Effector memory CD4-positive, alpha-beta T cell (primary cell): ENCODE data around the gene SPEF1.

Experiments used
- DNase-seq, 3 donors: peaks; one replicate each; pipeline ENCODE4 v3.0.0-alpha.2; 2020
- H3K27ac ChIP-seq: 2 replicates; pipeline ENCODE4 v1.7.0; 2013; ENCODE audit warnings: mild to moderate bottlenecking, low read length, moderate library complexity; ENCODE audit not compliant: insufficient read depth, poor library complexity, severe bottlenecking
- H3K27me3 ChIP-seq: replicated peaks from 2 replicates; pipeline ENCODE4 v1.7.0; 2013; ENCODE audit warnings: mild to moderate bottlenecking, low read length; ENCODE audit not compliant: insufficient read depth, control insufficient read depth, poor library complexity, severe bottlenecking
- H3K36me3 ChIP-seq: 2 replicates; pipeline ENCODE4 v1.7.0; 2013; ENCODE audit warnings: mild to moderate bottlenecking, low read length, moderate library complexity; ENCODE audit not compliant: control insufficient read depth, insufficient read depth
- H3K4me1 ChIP-seq: 2 replicates; pipeline ENCODE4 v1.7.0; 2013; ENCODE audit warnings: low read length, mild to moderate bottlenecking; ENCODE audit not compliant: control insufficient read depth, insufficient read depth, poor library complexity, severe bottlenecking
- H3K4me3 ChIP-seq: 2 replicates; pipeline ENCODE4 v1.7.0; 2013; ENCODE audit warnings: low read length, low read depth, mild to moderate bottlenecking; ENCODE audit not compliant: insufficient read depth, poor library complexity, severe bottlenecking
- H3K9me3 ChIP-seq: 2 replicates; pipeline ENCODE4 v1.7.0; 2013; ENCODE audit warnings: mild to moderate bottlenecking, low read length, moderate library complexity; ENCODE audit not compliant: control insufficient read depth

The SPEF1 gene

GRCh38 chr20:3788685-3789155, 7.5 kb upstream of the SPEF1 start:
- peaks cover 8% of the 10 kb centered on the region for H3K4me1 ChIP-seq
- no peaks in the 10 kb centered on the region for H3K9me3 ChIP-seq
- no peaks in the 10 kb centered on the region for H3K36me3 ChIP-seq
- no peaks in the 10 kb centered on the region for H3K27me3 ChIP-seq
- no peak for DNase-seq
- no peak overlapping the region for H3K4me3 ChIP-seq
- no peak overlapping the region for H3K27ac ChIP-seq

DNA sequence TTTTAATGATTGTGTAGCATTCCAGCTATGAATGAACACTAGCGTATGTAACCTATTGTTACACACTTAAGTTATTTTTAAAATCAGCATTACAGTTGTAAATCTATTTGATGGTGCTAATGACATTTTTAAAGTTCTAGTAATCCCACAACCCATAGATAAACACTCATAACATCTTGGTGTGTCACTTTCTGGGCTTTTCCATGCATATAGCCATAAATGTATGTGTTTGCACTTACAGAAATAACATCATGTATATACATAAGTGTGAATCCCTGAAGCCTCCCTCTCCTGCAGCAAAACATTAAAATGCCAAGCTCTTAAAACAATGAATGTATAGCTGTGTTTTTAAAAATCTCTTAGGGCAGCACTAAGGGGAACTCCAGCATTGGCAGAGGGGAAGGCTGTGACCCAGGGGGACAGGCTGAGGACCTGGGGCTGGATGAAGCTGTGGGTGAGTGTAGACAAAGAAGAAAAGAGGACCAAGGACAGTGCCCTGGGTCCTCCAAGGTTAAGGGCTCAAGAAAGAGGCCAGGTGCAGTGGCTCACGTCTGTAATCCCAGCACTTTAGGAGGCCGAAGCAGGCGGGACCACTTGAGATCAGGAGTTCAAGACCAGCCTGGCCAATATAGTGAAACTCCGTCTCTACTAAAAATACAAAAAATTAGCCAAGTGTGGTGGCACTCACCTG, 6.2 kb upstream of the SPEF1 start:
- H3K4me3 ChIP-seq, result no peak overlapping the region
- H3K4me1 ChIP-seq, result peaks cover 8% of the 10 kb centered on the region
- H3K27ac ChIP-seq, result peak overlapping the region; percentile 53
- H3K36me3 ChIP-seq, result no peaks in the 10 kb centered on the region
- no peak for DNase-seq
- H3K9me3 ChIP-seq, result no peaks in the 10 kb centered on the region
- no peaks in the 10 kb centered on the region for H3K27me3 ChIP-seq

DNA sequence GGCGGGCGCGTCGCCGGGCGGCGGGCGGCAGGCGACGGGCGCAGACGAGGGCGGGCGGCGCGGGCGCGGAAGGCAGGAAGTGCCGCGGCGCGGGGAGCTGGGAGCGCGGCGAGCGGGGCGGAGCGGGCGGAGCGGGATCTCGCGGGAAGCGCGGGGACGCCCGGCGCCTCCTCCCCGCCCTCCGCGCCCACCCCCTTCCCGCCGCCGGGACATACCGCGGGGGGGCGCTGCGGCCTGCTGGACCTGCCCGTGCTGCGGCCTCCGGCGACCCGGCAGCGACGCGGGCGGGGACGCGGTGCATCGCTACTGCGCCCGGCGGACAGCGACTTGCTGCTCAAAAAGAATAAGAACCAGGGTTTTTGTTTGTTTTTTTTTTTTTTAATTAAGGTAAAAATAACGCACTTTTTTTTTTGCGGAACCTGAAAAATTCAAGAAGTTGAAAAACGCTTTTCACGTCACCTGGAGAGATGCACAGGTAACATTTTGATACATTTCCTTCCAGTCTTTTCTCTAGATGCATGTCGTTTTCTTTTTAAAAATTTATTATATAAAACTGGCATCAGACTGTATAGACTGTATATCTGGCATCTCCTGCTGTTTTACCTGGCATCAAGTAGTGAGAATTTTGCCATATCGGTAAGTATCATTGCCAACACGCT, 5.5 kb upstream of the SPEF1 start, which contains the start of gene CENPB:
Gene CENPB, minus strand, starts transcription at position 76 of the 659 bp plus-strand sequence. CDS start 257 bp downstream, outside the sequence.
- Histone ChIP-seq H3K27me3 (no peaks in the 10 kb centered on the region), H3K36me3 (no peaks in the 10 kb centered on the region), H3K4me1 (peaks cover 8% of the 10 kb centered on the region), H3K4me3 (peak within 1 kb of the TSS; percentile 45), H3K9me3 (no peaks in the 10 kb centered on the region), H3K27ac (peak within 1 kb of the TSS; percentile 58)
- DNase-seq, result peak; percentile 83 to 85 (median 84)

- DNase-seq, result peak in 1 of 3 donors; percentile 31
- H3K27ac ChIP-seq, result peak overlapping the region; percentile 58
- no peaks in the 10 kb centered on the region for H3K36me3 ChIP-seq
- H3K4me1 ChIP-seq, result peaks cover 10% of the 10 kb centered on the region
- H3K9me3 ChIP-seq, result no peaks in the 10 kb centered on the region
- H3K4me3 ChIP-seq, result peak overlapping the region; percentile 45
- no peaks in the 10 kb centered on the region for H3K27me3 ChIP-seq
These were observed 4.9 kb upstream of the SPEF1 start for GRCh38 chr20:3786126-3786484.

DNA sequence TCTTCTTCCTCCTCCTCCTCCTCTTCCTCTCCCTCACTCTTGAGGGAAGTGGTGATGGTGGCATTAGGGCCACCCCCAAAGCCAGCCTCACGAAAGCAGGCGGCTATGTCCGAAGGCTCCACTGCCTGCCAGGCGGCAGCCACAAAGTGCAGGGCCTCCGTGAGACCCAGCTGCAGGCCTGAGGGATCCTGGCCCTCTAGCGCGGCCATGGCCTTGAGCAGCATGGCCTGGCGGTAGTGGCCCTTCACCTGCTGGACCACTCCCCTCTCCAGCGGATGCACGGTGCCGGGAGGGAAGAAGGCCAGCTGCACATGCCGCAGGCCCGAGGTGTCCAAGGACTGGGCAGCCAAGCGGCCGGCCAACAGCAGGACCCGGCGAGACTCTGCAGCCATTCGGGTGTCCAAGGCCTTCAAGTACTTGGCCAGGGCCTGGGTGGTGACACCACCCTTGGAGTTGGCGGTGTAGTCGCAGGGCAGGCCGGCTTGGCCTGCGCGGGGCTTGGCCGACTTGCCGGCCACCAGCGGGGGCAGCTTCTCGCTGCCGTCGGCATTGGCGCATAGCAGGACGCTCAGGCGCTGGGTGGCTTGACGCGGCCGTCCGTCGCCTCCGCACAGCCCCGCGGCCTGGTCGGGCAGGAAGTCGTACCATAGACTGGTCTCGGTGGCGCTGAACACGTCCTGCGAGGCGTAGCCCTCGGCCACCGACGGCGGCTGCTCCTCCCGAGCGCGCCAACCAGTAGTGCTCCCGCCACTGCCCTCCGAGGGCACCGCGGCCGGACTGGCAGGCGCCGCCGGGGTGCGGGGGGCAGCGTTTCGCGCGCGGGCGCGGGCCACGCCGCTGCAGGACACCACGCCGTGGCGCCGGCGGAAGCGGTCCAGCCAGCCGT, 4.2 kb upstream of the SPEF1 start:
- H3K4me1 ChIP-seq, result peaks cover 11% of the 10 kb centered on the region

DNA sequence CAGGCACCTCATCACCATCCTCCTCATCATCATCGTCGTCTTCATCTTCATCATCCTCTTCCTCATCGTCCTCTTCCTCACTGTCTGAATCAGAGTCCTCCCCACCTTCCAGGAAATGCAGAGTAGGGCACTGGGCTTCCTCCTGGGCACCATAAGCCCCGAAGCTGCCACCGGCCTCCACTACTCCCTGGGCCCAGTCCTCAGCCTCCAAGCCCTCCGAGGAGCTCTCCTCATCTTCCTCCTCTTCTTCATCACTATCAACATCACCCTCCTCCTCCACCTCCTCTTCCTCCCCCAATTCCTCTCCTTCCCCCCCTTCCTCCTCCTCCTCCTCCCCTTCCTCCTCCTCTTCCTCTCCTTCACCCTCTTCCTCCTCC, 3.6 kb upstream of the SPEF1 start:
- no peak overlapping the region for H3K27ac ChIP-seq
- DNase-seq, result no peak
- H3K36me3 ChIP-seq, result no peaks in the 10 kb centered on the region
- peaks cover 11% of the 10 kb centered on the region for H3K4me1 ChIP-seq
- H3K27me3 ChIP-seq, result no peaks in the 10 kb centered on the region
- H3K4me3 ChIP-seq, result no peak overlapping the region
- H3K9me3 ChIP-seq, result no peaks in the 10 kb centered on the region

More for the DNA sequence above, 4.2 kb upstream of the SPEF1 start:
- H3K27ac ChIP-seq, result peak overlapping the region; percentile 58
- H3K4me3 ChIP-seq, result no peak overlapping the region
- no peaks in the 10 kb centered on the region for H3K9me3 ChIP-seq
- no peak for DNase-seq
- no peaks in the 10 kb centered on the region for H3K36me3 ChIP-seq
- H3K27me3 ChIP-seq, result no peaks in the 10 kb centered on the region

DNA sequence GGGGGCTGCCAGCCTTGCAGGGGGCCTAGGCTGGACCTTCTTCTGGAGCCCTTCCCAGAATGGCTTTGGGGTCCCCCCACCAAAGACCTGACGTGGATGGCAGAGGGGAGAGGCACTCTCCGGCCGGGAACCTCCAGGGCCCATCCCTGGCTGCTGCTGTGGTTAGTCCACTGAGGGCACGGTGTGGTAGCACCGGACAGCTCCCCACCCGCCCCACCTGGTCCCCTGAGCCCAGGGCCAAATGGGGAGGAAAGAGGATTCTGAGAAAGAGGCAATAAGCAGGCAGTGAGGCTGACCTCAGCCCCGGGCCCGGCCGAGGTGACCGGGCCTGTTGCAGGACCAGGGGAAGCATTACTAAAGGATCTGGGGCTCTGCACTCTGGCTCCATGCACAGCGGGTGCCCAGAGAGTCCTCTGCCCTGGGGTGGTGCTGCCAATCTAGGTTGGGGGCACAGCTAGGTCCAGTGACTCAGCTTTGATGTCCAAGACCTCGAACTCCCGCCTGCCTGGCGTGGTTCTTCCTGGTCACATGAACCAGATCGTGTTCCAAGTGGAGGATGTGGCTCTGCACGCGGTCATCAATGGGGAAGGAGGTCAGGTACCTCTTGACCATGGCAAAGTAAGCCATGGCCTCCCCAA, 3.1 kb upstream of the SPEF1 start:
- H3K36me3 ChIP-seq, result no peaks in the 10 kb centered on the region
- no peaks in the 10 kb centered on the region for H3K9me3 ChIP-seq
- no peak overlapping the region for H3K4me3 ChIP-seq
- DNase-seq, result no peak
- no peak overlapping the region for H3K27ac ChIP-seq
- H3K27me3 ChIP-seq, result no peaks in the 10 kb centered on the region
- peaks cover 11% of the 10 kb centered on the region for H3K4me1 ChIP-seq

GRCh38 chr20:3783511-3784195, 2.4 kb upstream of the SPEF1 start:
- no peak overlapping the region for H3K27ac ChIP-seq
- no peak for DNase-seq
- no peak overlapping the region for H3K4me3 ChIP-seq
- no peaks in the 10 kb centered on the region for H3K9me3 ChIP-seq
- no peaks in the 10 kb centered on the region for H3K27me3 ChIP-seq
- peaks cover 12% of the 10 kb centered on the region for H3K4me1 ChIP-seq
- H3K36me3 ChIP-seq, result no peaks in the 10 kb centered on the region

DNA sequence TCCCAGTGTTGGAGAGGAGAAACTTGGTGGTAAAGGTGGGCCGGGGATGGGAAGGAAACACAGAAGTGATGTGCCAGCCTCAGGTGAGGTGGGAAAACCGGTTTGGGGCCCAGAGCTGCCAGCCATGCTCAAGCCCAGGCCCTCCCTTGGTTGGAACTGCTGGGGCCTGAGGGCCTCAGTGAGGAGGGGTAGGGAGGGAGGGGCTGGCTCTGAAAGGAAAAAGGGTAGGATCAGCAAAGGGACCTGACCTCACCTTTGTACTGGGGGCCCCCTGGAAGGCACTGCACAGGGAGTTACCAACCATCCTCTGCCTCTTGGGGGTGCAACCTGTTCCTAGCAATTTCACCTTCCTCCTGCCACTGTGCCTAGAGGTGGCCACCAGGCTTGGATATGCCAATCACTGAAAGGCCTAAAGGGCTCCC, 1.8 kb upstream of the SPEF1 start:
- Histone ChIP-seq H3K27ac (no peak overlapping the region), H3K36me3 (no peaks in the 10 kb centered on the region), H3K4me3 (no peak overlapping the region), H3K9me3 (no peaks in the 10 kb centered on the region), H3K27me3 (no peaks in the 10 kb centered on the region), H3K4me1 (peaks cover 18% of the 10 kb centered on the region)
- DNase-seq, result no peak
